GM19467 (cell line): Measurements from ENCODE around the gene DYDC2.

Experiments
- ATAC-seq: cut with Tn5 transposase; IDR thresholded peaks from one replicate; pipeline ENCODE4 v1.9.1; 2021; ENCODE audit warnings: mild to moderate bottlenecking, moderate library complexity; ENCODE audit not compliant: unreplicated experiment

Gene DYDC2

DNA sequence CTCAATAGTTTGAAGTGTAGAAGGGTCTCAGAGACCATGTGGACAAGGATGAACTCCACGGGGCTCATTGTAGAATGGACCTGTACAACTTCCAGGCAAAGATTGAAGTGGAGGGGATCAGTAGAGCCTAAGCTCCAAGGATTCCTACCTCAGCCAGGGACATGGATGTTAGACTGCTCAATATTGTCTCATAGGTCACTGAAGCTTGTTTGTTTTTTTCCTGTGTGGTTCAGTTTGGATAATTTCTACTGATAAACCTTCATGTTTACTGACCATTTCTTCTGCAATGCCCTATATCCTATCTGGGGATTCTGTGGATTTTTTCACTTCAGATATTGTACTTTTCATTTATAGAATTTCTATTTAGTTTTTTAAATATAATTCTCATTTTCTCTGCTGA, 8.9 kb downstream of the DYDC2 start:
- no peak for ATAC-seq

DNA sequence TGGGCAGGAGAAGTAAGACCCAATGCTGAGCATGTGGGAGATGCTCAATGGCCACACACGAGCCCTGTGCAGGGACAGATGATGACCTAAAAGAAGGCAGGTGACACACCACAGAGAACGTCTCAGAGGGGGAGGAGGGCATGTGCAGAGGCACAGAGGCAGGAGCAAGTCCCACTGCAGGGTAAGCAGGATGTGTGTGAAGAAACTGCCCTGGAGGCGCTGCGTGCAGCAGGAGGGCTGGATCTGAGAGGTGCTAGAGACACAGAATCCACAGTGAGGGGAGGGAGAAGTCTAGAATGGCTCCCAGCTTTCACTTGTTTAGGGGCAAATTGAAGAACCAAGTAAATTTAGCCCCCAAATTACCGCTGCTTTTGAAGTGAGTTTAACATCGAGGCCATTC, 14.9 kb downstream of the DYDC2 start:
- ATAC-seq, result no peak

DNA sequence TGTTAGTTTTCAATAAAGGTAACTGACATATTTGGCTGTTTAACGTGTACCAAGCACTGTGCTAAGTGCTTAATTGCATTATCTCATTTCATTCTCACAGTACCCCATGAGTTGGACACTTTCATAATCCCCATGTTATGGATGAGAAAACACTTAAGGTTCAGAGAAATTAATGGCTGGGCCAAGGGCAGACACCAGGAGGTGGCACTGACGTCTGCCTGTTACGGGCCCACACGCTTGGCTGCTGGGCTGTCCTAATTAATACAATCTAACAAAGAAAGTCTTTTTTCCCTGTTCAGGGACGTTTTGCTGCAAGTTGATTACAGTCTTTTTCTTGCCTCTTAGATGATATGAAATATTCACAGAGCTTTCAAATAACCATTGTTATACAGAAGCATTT, 16.1 kb downstream of the DYDC2 start:
- no peak for ATAC-seq

DNA sequence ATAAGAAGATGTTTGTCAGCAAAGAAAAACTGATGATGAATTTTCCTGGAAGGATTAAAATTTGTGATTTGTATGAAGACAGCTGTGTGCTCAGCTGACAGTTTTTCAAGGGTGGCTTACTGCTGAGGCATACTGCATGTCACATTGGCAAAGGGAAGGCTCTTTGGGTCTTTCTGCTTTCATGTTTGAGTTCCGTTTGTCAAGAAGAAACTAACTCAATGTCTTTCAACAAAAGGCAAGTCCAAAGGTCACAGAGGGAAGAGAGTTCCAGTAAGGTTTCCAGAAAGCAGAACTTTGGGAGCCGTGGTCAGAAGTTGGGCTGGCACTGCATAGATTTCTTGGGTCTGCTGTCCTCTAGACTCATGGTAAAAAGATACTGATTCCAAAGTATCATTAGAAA, 16.9 kb downstream of the DYDC2 start:
- ATAC-seq, result no peak

DNA sequence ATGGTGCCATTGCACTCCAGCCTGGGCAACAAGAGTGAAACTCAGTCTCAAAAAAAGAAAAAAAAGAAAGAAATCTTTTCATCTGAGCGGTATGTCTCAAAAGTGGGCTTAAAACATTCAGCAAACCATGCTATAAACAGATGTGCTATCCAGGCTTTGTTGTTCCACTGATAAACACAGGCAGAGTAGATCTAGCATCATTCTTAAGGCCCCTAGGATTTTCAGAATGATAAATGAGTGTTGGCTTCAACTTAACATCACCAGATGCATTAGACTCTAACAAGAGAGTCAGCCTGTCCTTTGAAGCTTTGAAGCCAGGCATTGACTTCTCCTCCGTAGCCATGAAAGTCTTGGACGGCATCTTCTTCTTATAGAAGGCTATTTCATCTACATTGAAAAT, 23.1 kb downstream of the DYDC2 start:
- ATAC-seq, result no peak

DNA sequence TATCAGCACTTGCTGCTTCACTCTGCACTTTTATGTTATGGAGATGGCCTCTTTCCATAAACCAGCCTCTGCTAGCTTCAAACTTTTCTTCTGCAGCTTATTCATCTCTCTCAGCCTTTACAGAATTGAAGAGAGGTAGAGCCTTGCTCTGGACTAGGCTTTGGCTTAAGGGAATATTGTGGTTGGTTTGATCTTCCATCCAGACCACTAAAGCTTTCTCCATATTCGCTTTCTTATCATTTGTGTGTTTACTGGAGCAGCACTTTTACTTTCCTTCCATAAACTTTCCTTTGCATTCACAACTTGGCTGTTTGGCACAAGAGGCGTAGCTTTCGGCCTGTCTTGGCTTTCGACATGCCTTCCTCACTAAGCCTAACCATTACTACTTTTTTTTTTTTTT, 23.6 kb downstream of the DYDC2 start:
- no peak for ATAC-seq

DNA sequence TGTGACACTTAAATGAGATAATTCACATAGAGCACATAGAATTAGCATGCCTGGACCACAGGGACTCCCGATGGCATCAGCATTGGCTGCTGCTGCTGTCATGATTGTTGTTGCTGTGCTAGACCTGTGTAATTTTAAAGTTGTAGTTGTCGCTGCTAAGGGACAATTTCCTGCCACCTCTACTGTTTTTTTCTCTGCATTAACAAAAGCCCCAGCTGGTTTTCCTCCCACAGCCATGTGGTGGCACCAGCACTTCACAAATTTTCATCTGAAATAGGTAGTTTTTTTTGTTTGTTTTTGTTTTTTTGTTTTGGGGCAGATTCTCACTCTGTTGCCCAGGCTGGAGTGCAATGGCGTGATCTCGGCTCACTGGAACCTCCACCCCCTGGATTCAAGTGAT, 26.4 kb downstream of the DYDC2 start:
- ATAC-seq, result no peak

DNA sequence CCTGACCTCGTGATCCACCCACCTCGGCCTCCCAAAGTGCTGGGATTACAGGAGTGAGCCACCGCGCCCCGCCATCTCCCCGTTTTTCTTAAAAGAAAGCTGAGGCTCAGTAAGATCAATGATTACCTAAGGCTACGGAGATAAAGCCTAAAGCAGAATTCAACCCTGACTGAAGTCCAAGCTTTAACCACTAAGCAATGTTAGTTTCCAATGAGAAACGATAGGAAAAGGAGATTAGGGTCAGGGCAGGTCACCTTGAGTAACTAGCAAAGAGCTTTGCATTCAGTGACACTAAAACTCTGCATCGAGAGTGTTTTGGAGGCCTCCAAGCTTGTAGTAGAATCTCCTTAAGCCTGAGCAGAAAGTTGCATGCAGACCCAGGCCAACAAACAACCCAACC, 34.2 kb downstream of the DYDC2 start:
- ATAC-seq, result no peak

DNA sequence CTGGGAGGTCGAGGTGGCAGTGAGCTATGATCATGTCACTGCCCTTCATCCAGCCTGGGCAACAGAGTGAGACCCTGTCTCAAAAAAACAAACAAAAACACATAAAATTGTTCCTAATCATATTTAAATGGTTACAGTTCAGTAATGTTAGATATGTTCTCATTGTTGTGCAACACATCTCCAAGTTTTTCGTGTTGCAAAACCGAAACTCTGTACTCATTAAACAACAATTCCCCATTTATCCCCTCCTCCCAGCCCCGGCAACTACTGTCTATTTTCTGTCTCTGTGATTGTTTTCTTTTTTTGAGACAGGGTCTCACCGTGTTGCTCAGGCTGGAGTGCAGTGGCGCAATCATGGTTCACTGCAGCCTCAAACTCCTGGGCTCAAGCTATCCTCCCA, 35.7 kb downstream of the DYDC2 start:
- no peak for ATAC-seq

DNA sequence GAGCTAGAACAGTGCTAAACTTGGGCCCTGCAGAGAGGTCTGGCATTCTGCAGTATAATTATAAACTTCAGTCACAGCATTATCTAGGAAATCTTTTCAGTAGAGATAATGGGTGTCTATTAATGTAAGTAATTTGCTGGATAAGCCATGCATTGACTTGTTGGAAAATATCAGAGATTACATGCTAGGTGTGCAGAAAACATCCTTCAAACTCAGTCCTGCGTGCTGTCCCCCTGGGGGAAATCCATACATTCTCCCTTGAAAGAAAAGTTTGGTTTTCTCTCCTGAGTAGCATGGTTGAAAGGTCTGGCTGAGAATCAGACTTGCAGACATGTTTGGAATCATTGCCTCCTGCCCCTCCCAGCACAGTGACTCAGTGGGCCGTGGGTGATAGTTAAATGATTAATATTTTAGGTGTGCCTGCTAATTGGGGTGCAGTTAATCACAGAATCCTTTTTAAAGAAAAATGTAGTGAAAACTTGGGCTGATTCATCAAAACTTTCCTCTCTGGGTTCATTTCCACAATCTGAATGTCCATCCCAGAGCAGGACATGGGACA, 37.9 kb downstream of the DYDC2 start:
- ATAC-seq, result no peak

DNA sequence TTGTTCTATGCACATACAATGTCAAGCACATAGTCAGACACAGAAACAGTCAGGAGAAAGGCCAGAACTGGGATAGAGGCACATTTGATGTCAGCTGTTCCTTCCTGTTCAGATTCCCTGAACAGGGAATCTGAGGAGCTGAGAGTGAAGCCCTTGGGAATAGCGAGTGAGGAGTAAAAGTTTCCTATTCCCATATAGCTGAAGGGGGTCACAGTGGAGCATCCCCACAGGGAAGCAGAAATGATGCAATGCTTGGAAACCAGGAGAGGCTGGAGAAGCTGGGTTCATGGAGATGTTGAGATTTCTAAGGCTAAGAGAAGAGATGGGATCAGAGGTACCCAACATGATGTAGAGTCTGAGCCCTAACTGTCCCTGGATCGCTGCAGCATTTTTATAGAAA, 40.4 kb downstream of the DYDC2 start:
- ATAC-seq, result no peak

DNA sequence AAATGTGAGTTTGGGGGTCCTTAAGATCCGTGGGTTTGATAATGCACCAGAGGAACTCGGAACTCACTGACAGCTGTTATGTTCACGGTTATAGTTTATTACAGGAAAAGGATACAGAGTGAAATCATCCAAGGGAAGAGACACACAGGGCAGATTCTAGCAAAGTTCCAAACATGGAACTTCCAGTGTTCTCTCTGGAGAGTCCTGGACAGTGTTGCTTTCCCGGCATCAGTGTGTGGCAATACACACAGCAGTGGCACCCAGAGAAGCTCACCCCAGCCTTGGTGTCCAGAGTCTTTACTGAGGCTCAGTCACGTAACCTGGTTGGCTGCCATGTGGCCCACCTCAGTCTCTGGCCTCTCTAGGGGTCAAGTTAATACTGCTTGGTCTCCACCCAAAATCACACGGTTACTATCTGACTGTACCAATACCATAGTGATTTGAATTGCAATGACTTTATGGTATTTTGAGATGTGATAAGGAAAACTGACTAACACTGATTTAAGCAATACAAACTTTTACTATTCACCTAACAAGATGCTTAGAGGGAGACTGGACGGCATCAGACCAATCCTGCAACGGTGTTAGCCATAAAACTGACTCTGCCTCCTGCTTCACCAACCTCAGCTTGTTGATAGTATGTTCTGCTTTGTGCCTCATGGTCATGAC, 43.7 kb downstream of the DYDC2 start:
- no peak for ATAC-seq

DNA sequence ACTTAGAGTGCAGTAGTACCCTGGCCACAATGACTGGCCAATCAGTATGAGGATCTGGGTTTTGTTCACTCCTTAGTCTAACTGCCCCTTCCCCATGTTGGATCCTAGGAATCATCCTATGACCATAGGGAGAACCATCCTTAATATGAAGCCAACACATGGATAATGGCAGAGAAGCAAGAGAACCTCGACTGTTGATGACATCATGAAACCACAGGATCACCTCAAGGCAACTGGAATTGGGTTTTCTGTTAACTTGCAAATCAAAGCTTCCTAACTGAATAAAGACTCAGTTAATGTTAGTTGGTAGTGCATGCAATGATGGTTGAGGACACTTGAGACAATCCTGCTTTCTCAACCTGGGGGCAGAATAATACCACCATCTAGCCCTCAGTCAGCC, 48.5 kb downstream of the DYDC2 start:
- ATAC-seq, result no peak

DNA sequence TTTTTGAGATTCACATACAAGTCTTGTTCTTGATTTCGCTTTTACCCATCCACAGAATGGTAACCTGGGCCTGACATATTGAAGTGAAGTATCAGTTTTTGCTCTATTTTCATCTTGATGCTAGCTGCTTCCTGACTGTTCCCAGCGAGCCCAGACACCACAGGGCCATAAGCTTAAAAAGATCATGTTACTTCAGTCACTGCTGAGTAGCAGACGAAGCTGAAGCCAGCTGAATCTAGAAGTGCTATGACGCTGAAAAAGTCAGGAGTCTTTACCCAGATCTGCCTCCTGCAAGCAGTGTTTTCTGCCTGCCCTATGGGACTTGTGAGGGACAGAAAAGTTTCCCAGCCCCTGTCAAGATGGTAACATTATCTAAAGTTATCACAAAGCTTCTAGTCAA, 49.0 kb downstream of the DYDC2 start:
- no peak for ATAC-seq

DNA sequence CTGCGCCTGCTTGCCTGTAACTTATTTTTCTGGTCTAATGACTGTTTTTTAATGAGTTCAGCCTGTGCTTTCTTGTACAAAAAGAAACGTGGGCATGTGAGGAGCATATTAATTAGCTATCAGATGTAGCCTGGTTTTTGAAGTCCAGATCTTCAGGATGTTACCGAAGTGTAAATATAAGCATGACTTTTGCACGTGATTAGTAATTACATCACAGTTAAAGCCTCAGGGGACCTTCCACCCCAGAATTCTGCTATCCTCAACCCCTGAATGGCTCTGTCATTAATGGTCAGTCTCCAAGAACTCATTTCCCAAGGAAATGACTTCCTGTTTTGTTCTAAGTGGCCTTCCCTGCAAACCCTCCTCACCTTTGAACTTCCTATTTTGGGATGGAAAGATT, 49.6 kb downstream of the DYDC2 start:
- ATAC-seq, result no peak

DNA sequence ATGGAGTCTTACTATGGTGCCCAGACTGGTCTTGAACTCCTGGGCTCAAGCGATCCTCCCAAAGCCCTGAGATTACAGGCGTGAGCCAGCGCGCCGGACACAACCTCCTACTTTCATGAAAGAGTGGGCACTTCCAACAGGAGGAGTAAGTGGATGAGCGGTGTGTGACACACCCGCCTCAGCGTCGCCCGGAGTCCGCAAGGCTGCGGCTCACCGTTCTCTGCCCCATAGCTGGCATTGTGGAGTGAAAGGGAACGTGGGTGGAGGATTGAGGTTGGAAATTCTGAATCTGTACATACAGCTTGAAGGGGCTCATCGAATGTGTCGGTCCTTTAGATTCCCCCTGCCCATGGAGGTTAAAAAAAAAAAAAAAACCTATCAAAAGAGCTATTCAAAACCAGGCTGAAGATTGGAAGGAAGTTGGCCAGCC, 51.2 kb downstream of the DYDC2 start:
- ATAC-seq, result peak; percentile 19

DNA sequence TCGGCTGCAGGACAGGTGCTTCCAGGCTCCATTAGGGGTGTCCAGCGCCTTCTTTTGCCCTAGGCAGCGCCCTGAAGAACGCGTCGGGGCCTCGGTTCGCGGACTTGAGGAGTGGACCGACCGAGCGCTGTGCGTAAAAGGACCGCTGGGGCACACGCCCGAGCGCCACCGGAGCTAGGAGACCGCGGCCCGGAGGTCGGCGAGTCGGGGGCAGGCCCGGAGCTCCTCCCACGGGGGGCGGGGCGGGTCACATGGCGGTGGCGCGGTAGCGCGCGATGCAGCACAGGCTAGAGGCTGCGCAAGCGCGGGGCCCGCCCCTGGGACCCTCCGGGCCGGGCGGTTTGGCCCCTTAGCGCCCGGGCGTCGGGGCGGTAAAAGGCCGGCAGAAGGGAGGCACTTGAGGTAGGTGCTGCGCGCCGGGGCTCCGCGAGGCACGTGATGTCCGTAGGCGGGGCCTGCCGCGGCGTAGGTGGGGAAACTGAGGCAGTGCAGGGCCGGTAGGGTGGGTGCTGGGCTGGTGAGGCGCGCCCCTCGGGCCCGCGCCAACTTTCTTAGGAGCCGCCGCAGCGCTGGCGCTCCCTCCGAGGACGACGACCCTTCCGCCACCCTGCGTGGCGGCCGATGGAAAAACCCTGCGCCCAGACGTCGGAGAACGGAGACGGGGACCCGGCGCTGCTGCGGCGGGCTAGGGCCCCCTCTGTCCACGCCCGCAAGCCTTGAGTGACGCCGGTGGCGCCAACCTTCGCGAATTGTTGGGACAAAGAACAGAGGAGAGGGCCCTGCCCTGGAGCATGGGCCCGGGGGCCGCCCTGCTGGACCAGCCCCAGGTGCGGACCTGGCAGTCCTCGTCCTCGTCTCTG, 51.9 kb downstream of the DYDC2 start, which contains the start of gene PRXL2A:
TSS of gene PRXL2A (plus strand) at position 310 of the 860 bp plus-strand sequence. CDS start 11,917 bp downstream, outside the sequence.
- ATAC-seq, result peak; percentile 96

DNA sequence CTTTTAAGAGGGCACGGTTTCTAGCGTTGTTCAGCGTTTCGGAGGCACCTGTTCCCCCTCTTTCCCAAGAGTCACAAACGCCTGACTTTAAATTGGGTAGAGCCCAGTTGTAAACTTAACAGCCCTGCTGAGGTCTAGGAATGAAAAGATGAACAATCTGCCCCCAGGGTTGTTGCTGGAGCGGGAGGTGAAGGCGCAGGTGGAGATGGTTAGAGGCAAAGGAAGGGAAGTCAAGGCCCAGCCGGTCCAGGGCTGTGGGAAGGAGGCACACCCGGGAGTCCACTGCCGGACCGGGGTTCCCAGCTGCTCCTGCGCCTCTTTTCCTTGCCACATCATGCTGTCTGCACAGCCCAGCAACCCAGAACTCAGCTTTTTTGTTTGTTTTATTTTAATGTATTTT, 52.5 kb downstream of the DYDC2 start:
- ATAC-seq, result no peak

DNA sequence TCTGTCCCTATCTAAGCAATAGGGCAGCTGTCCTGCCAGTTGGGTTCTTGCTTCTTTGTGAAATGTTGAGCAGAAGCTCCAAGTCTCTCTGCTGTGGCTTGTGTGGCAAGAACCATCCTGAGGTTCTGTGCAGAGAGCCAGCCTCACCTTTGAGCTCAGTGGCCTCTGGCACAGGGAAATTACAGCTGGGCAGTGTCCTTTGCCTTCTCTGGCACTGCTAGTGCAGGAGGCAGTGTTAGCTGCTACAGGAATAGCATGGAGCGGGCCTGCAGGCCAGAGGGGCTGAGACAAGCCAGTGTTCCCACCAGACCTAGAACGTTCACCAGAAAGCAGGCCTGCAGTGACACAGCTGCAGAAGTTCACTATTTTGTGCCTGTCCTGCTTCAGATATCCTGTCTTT, 53.5 kb downstream of the DYDC2 start:
- no peak for ATAC-seq

DNA sequence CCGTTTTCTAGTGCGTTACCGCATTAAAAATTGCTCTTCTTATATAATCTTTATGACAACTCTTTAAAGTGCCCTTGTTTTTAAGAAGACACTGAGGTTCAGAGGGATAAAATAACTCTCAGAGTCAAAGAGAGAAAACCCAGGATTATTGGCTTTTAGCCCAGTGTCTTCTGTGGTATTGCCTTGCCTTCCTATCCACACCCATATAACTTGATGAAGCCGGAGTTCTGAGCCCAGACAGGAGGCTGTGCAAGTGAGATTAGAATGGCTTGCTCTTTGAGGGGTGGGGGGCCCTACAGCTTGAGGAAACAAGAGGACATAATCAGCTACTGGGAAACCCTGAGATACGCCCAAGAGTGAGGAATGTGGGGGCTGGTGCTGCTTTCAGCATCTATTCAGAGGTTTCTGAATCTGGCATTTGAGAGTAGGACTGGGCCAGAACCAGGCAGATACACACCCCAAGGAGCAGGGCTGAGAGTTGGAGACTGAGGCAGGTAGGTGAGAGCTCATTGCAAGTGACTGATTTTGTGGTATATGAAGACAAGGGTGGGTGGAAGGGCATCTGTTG, 54.1 kb downstream of the DYDC2 start:
- ATAC-seq, result no peak

DNA sequence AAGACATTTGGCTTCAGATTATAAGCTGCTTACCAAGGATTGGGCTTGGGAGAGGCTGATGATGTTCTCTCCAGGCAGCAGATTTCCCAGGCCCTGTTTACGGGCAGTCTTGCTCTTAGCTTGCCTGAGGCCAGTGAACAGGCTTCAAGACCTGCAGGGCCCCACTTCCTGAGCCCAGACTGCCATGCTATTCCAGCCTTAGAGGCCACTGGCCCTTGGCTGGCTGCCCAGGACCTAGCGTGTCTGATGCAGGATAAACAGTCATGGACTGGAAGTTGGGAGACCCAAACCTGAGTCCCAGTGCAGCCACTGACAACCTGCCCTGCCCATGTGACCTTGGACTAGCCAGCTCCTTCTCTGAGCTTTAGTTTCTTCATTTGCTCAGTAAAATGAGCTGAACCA, 54.7 kb downstream of the DYDC2 start:
- ATAC-seq, result no peak
